GM23338 (cell line): Measurements from ENCODE around the gene MAP1LC3C. TPM values are rescaled to one million over a fixed set of nuclear protein-coding genes. Genes with fewer than 3 reads are reported as not detected.

Experiments
- ATAC-seq: fragments of 200-7000 bp; cut with Tn5 transposase; 3 replicates; pipeline ENCODE4 v1.9.1; 2020
- DNase-seq: peaks from one replicate; pipeline ENCODE4 v3.0.0-alpha.2; 2015; ENCODE audit warnings: low spot score
- H2AFZ ChIP-seq: fragments of 200-600 bp; sonication (generic); 2 replicates; pipeline ENCODE4 v1.8.0; 2016; ENCODE audit warnings: antibody characterized with exemption, mild to moderate bottlenecking, moderate library complexity
- H3F3A ChIP-seq: fragments of 200-600 bp; sonication (generic); replicated peaks from 2 replicates; pipeline ENCODE4 v1.8.0; 2017; ENCODE audit warnings: antibody characterized with exemption, mixed run types, low read depth
- H3K27ac ChIP-seq: fragments of 200-600 bp; sonication (generic); 2 replicates; pipeline ENCODE4 v1.6.1; 2016; ENCODE audit warnings: low read depth
- H3K27me3 ChIP-seq: fragments of 200-600 bp; sonication (generic); 2 replicates; pipeline ENCODE4 v1.8.0; 2016; ENCODE audit warnings: mild to moderate bottlenecking, mixed run types, moderate library complexity; ENCODE audit not compliant: insufficient read depth
- H3K36me3 ChIP-seq: fragments of 200-600 bp; sonication (generic); 2 replicates; pipeline ENCODE4 v1.8.0; 2016; ENCODE audit warnings: mild to moderate bottlenecking; ENCODE audit not compliant: insufficient read depth
- H3K4me1 ChIP-seq: fragments of 200-600 bp; sonication (generic); 2 replicates; pipeline ENCODE4 v1.8.0; 2016; ENCODE audit warnings: mild to moderate bottlenecking, moderate library complexity; ENCODE audit not compliant: insufficient read depth
- H3K4me2 ChIP-seq: fragments of 200-600 bp; sonication (generic); 2 replicates; pipeline ENCODE4 v1.7.1; 2017; ENCODE audit warnings: mixed run types
- H3K4me3 ChIP-seq: fragments of 200-600 bp; sonication (generic); 2 replicates; pipeline ENCODE4 v1.6.1; 2016; ENCODE audit warnings: mixed run types
- H3K79me2 ChIP-seq: fragments of 200-600 bp; sonication (generic); replicated peaks from 2 replicates; pipeline ENCODE4 v1.8.0; 2017; ENCODE audit warnings: mild to moderate bottlenecking; ENCODE audit not compliant: insufficient read depth
- H3K9me2 ChIP-seq: fragments of 200-600 bp; sonication (generic); 2 replicates; pipeline ENCODE4 v1.8.0; 2017; ENCODE audit not compliant: insufficient read depth
- H4K20me1 ChIP-seq: fragments of 200-600 bp; sonication (generic); replicated peaks from 2 replicates; pipeline ENCODE4 v1.8.0; 2017; ENCODE audit warnings: mild to moderate bottlenecking; ENCODE audit not compliant: insufficient read depth
- H3K27ac Mint-ChIP-seq: 2 replicates; pipeline ENCODE4 v1.8.0; 2020; ENCODE audit warnings: inconsistent platforms, mild to moderate bottlenecking, moderate library complexity, mixed read lengths
- H3K27me3 Mint-ChIP-seq: 3 replicates; pipeline ENCODE4 v1.8.0; 2022; ENCODE audit warnings: low read depth, mild to moderate bottlenecking, moderate library complexity, mixed read lengths, inconsistent platforms; ENCODE audit not compliant: insufficient read depth, poor library complexity
- H3K36me3 Mint-ChIP-seq: 3 replicates; pipeline ENCODE4 v1.8.0; 2021; ENCODE audit warnings: low read depth, mild to moderate bottlenecking, inconsistent platforms, moderate library complexity, mixed read lengths
- H3K4me1 Mint-ChIP-seq: 3 replicates; pipeline ENCODE4 v1.8.0; 2020; ENCODE audit warnings: mild to moderate bottlenecking, inconsistent platforms, mixed read lengths
- H3K4me3 Mint-ChIP-seq: 3 replicates; pipeline ENCODE4 v1.8.0; 2021; ENCODE audit warnings: moderate library complexity, mild to moderate bottlenecking, inconsistent platforms, mixed read lengths
- H3K9me3 Mint-ChIP-seq: 3 replicates; pipeline ENCODE4 v1.8.0; 2020; ENCODE audit warnings: moderate library complexity, mild to moderate bottlenecking, inconsistent platforms, mixed read lengths
- CREB1 ChIP-seq: fragments of 250-450 bp; sonication (Bioruptor Pico); IDR thresholded peaks from 2 replicates; pipeline ENCODE4 v1.5.0; 2020; ENCODE audit warnings: low read depth, mild to moderate bottlenecking, moderate library complexity
- EZH2 ChIP-seq: fragments of 200-600 bp; sonication (generic); IDR thresholded peaks from one replicate; pipeline ENCODE4 v1.8.0; 2017; ENCODE audit warnings: antibody characterized with exemption, mild to moderate bottlenecking, low read depth; ENCODE audit not compliant: unreplicated experiment
- JUNB ChIP-seq: IDR thresholded peaks from one replicate; pipeline ENCODE4 v1.6.1; 2016; ENCODE audit warnings: antibody characterized with exemption; ENCODE audit not compliant: unreplicated experiment
- ZNF331 ChIP-seq: fragments of 250-450 bp; sonication (Bioruptor Pico); IDR thresholded peaks from 2 replicates; pipeline ENCODE4 v1.5.0; 2020; ENCODE audit warnings: low read depth, mild to moderate bottlenecking, moderate library complexity
- polyA plus RNA-seq: library from polyadenylated mRNA; unstranded; fragments of >200 nt; fragmentation: Nextera tagmentation; extraction: Ambion mirVana; gene quantifications from 2 replicates; pipeline ENCODE4 v1.2.1, GENCODE V29; 2016
- total RNA-seq: library from RNA; depleted of rRNA; stranded (reverse); fragments of >200 nt; shearing (Covaris generic); gene quantifications from 2 replicates; pipeline ENCODE4 v1.2.3, GENCODE V29; 2014
- TF ChIP-seq, protein P1 (sequence below), 2 experiments: fragments of 200-600 bp in 1 of 2; sonication (generic) in 1 of 2; conservative IDR thresholded peaks; 2 replicates each; pipeline versions ENCODE4 v1.5.1 to v1.6.1; 2016 to 2017; ENCODE audit warnings: antibody characterized with exemption in 2 of 2, low read depth in 2 of 2, mild to moderate bottlenecking in 2 of 2, moderate library complexity in 1 of 2
- TF ChIP-seq, protein P2 (sequence below): fragments of 250-450 bp; sonication (Bioruptor Pico); IDR thresholded peaks from 2 replicates; pipeline ENCODE4 v1.5.0; 2020; ENCODE audit warnings: mild to moderate bottlenecking, moderate library complexity

Gene MAP1LC3C
- total and polyA plus RNA-seq, 2 experiments from 2014 or later: 1.1 to 1.2 TPM

DNA sequence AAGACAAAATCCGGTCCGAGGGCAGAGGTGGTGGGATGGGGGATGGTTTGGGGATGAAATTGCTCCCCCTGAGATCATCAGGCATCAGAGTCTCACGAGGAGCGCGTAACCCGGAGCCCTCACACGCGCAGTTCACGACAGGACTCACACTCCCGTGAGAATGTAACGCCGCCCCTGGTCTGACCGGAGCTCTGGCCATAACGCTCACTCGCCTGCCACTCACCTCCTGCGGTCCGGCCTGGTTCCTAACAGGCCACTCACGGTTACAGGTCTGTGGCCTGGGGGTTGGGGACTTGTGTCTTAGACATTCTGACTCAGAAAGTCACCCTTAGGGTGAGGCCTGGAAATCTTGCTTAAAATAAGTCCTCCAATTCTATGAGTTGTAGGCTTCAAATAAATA, 19.8 kb downstream of the MAP1LC3C start (continued):
- TF ChIP-seq, protein P1, sequence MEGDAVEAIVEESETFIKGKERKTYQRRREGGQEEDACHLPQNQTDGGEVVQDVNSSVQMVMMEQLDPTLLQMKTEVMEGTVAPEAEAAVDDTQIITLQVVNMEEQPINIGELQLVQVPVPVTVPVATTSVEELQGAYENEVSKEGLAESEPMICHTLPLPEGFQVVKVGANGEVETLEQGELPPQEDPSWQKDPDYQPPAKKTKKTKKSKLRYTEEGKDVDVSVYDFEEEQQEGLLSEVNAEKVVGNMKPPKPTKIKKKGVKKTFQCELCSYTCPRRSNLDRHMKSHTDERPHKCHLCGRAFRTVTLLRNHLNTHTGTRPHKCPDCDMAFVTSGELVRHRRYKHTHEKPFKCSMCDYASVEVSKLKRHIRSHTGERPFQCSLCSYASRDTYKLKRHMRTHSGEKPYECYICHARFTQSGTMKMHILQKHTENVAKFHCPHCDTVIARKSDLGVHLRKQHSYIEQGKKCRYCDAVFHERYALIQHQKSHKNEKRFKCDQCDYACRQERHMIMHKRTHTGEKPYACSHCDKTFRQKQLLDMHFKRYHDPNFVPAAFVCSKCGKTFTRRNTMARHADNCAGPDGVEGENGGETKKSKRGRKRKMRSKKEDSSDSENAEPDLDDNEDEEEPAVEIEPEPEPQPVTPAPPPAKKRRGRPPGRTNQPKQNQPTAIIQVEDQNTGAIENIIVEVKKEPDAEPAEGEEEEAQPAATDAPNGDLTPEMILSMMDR (conservative IDR thresholded peaks at IDR 0.05; ENCODE audit: low read depth in 2 of 2): no peak
- TF ChIP-seq JUNB: no peak

DNA sequence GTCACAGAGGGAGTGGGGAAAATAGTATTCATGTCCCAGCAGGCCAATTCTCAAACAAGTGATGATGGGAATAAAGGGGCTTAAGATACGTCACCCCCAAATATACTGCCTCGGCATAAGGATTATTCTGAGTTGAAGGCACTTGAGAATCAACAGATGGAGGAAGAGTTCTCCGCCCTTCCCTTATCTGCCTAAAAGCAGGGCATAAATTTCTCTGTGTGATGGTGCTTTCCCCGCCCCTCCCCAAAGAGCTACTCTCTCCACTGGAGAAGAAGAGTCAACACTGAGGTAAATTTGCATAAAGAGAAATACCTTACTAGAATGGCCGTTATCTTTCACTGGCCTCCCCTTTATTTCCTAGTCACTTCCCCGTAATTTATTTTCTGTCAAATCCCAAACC, 22.7 kb downstream of the MAP1LC3C start:
- Mint-ChIP-seq H3K27ac (no peak overlapping the region), H3K4me3 (no peak overlapping the region), H3K27me3 (peaks cover 4% of the 10 kb centered on the region), H3K9me3 (no peaks in the 10 kb centered on the region; the same call in 2 of the 3 replicates), H3K36me3 (no peaks in the 10 kb centered on the region), H3K4me1 (peaks cover 11% of the 10 kb centered on the region)
- no peak for TF ChIP-seq ZNF331
- TF ChIP-seq EZH2: no peak
- TF ChIP-seq CREB1 (CRISPR knock-in tag): no peak
- TF ChIP-seq, protein P2, sequence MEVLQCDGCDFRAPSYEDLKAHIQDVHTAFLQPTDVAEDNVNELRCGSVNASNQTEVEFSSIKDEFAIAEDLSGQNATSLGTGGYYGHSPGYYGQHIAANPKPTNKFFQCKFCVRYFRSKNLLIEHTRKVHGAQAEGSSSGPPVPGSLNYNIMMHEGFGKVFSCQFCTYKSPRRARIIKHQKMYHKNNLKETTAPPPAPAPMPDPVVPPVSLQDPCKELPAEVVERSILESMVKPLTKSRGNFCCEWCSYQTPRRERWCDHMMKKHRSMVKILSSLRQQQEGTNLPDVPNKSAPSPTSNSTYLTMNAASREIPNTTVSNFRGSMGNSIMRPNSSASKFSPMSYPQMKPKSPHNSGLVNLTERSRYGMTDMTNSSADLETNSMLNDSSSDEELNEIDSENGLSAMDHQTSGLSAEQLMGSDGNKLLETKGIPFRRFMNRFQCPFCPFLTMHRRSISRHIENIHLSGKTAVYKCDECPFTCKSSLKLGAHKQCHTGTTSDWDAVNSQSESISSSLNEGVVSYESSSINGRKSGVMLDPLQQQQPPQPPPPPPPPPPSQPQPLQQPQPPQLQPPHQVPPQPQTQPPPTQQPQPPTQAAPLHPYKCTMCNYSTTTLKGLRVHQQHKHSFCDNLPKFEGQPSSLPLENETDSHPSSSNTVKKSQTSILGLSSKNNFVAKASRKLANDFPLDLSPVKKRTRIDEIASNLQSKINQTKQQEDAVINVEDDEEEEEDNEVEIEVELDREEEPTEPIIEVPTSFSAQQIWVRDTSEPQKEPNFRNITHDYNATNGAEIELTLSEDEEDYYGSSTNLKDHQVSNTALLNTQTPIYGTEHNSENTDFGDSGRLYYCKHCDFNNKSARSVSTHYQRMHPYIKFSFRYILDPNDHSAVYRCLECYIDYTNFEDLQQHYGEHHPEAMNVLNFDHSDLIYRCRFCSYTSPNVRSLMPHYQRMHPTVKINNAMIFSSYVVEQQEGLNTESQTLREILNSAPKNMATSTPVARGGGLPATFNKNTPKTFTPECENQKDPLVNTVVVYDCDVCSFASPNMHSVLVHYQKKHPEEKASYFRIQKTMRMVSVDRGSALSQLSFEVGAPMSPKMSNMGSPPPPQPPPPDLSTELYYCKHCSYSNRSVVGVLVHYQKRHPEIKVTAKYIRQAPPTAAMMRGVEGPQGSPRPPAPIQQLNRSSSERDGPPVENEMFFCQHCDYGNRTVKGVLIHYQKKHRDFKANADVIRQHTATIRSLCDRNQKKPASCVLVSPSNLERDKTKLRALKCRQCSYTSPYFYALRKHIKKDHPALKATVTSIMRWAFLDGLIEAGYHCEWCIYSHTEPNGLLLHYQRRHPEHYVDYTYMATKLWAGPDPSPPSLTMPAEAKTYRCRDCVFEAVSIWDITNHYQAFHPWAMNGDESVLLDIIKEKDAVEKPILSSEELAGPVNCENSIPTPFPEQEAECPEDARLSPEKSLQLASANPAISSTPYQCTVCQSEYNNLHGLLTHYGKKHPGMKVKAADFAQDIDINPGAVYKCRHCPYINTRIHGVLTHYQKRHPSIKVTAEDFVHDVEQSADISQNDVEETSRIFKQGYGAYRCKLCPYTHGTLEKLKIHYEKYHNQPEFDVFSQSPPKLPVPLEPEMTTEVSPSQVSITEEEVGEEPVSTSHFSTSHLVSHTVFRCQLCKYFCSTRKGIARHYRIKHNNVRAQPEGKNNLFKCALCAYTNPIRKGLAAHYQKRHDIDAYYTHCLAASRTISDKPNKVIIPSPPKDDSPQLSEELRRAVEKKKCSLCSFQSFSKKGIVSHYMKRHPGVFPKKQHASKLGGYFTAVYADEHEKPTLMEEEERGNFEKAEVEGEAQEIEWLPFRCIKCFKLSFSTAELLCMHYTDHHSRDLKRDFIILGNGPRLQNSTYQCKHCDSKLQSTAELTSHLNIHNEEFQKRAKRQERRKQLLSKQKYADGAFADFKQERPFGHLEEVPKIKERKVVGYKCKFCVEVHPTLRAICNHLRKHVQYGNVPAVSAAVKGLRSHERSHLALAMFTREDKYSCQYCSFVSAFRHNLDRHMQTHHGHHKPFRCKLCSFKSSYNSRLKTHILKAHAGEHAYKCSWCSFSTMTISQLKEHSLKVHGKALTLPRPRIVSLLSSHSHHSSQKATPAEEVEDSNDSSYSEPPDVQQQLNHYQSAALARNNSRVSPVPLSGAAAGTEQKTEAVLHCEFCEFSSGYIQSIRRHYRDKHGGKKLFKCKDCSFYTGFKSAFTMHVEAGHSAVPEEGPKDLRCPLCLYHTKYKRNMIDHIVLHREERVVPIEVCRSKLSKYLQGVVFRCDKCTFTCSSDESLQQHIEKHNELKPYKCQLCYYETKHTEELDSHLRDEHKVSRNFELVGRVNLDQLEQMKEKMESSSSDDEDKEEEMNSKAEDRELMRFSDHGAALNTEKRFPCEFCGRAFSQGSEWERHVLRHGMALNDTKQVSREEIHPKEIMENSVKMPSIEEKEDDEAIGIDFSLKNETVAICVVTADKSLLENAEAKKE (CRISPR knock-in tag): no peak
- DNase-seq: no peak
- H3K27me3 ChIP-seq: no peaks in the 10 kb centered on the region
- no peak overlapping the region for H3K4me2 ChIP-seq
- no peaks in the 10 kb centered on the region for H3K79me2 ChIP-seq
- ATAC-seq: no peak
- no peaks in the 10 kb centered on the region for H4K20me1 ChIP-seq
- no peaks in the 10 kb centered on the region; the same call in 1 of the 2 replicates for H3K9me2 ChIP-seq
- H3K36me3 ChIP-seq: no peaks in the 10 kb centered on the region
- H3F3A ChIP-seq: no peaks in the 10 kb centered on the region
- H3K4me3 ChIP-seq: no peak overlapping the region
- no peak overlapping the region for H2AFZ ChIP-seq
- H3K4me1 ChIP-seq: peaks cover 3% of the 10 kb centered on the region; the same call in 1 of the 2 replicates
- H3K27ac ChIP-seq: no peak overlapping the region
